GM10248 (cell line): ENCODE results near the gene NREP.

ENCODE experiments used
- CTCF ChIA-PET: fragments of 300-600 bp; sonication (Branson Sonifier 250); formaldehyde crosslinking; extraction: SDS; loops from one replicate; lab custom pipeline; 2021; ENCODE audit warnings: antibody characterized with exemption; lab: Yijun Ruan, JAX
- POLR2A ChIA-PET: fragments of 350-650 bp; sonication (Branson Sonifier 250); formaldehyde crosslinking; extraction: SDS; loops from one replicate; lab custom pipeline; 2020; ENCODE audit warnings: antibody characterized with exemption; lab: Yijun Ruan, JAX
- DNase-seq: peaks from one replicate; pipeline ENCODE4 v3.0.0; 2012; ENCODE audit errors: extremely low spot score
- CTCF ChIP-seq: IDR thresholded peaks from 2 replicates; pipeline ENCODE4 v1.5.1; 2012; ENCODE audit warnings: mild to moderate bottlenecking, low read depth; ENCODE audit errors: extremely low read depth, missing control alignments, control extremely low read depth

The NREP gene

DNA sequence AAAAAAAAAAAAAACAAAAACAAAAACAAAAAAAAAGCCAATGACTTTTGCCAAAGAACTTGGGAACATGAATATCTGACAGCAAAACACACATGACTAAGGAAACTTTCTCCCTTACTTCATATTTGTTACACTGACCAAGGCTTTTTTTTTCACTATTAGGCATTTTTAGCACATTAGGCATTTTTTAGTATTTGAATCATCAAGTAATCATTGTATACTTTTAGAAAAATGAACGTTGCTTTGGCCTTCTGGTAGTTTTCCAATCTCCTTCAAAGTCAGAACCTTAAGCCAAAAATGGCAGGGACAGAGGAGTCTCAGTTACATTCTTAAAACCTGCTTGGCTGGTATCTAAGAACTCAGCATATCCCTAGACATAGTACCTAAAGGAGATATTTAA is 19.3 kb downstream of the NREP start:
- CTCF ChIA-PET, result interaction anchor here (1.0 to 1.7 kb wide), 3 partner anchors 12 to 20 kb away, joined by 3 to 5 read pairs (median 3); partner anchors contain the start of gene NREP
- DNase-seq, result no peak
- no peak for TF ChIP-seq CTCF
- POLR2A ChIA-PET, result no interaction called here

- DNase-seq, result no peak
- no peak for TF ChIP-seq CTCF
- POLR2A ChIA-PET, result no interaction called here
- CTCF ChIA-PET, result interaction anchor here (1.2 to 1.5 kb wide), 2 partner anchors 9 to 15 kb away, joined by 4 to 5 read pairs; no protein-coding TSS in a partner anchor
Observed at GRCh38 chr5:111735583-111736270, 21.3 kb downstream of the NREP start.

DNA sequence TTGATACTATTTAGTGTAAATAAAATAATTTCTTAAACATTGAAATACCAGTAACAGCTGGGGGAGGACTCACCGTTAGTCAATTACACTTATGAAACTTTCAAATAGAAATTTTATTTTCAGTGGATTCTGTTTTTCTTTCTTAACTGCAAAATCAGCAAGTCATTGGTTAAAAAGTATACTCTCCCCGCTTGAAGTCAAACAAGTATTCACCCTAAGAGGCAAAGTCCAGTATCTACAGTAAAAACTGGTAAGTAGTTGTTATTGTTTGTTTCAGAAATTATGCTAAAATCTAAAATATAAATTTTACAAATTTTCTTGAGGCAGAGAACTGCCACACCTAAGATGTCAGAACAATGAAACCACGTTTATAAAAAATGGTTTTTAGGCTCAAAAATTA is 22.4 kb downstream of the NREP start:
- no peak for TF ChIP-seq CTCF
- no peak for DNase-seq
- ChIA-PET POLR2A (no interaction called here), CTCF (no interaction called here)

DNA sequence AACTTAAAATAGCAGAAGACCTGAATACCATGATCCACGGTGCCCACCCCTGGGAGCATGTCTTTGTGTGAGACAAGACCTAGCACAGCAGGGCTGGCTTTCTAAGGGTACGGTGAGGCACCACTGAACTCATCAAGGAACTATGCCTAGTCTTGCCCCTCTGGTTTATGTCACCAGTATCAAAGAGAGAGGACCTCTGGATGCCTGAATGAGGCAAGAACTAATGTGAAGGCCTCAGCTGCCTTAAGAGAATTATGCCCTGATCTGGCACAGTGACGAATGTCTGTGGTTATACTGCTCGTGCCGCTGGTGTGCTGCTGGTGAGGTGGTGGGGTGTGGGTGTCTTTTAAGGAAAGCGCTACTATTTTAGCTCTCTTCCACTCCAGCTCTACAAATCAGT is 23.0 kb downstream of the NREP start:
- ChIA-PET CTCF (no interaction called here), POLR2A (no interaction called here)
- DNase-seq, result no peak
- no peak for TF ChIP-seq CTCF

DNA sequence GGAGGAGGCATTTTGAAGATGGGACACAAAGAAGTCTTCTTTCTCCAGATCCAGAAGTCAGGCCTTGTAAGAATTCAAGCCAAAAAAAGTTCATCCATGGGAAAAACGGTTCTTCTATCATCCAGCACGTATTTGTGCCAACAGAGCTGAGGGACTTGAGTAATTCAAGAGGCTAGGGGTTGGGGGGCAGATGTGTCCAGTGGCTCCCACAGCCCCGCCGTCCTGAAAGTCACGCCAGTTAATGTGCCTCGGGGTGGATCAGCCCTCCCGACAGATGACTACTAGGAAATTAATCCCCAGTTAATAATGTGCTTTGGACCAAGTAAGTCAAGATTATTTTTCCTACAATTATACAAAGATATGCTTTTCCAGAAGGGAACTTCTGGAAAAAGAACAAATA is 23.4 kb downstream of the NREP start:
- no peak for DNase-seq
- TF ChIP-seq CTCF, result no peak
- POLR2A ChIA-PET, result no interaction called here
- CTCF ChIA-PET, result no interaction called here

- POLR2A ChIA-PET, result no interaction called here
- DNase-seq, result no peak
- TF ChIP-seq CTCF, result no peak
- CTCF ChIA-PET, result interaction anchor here (1.3 kb wide), 1 partner anchor 9 kb away, joined by 5 read pairs; no protein-coding TSS in a partner anchor
Observed at GRCh38 chr5:111731638-111732037, 25.4 kb downstream of the NREP start.
